ENCODE results near the gene ANTXR1. TPM values are rescaled to one million over a fixed set of nuclear protein-coding genes. Genes with fewer than 3 reads are reported as not detected.
"Not testable (repeated sequence)": the region's sequence is repeated elsewhere in the genome, so short reads cannot be mapped to it uniquely, and the experiment has no call there.

ANTXR1 gene
- total RNA-seq, 4 donors from 2014 or later = 53.7 to 69.0 (median 59.3) TPM

DNA sequence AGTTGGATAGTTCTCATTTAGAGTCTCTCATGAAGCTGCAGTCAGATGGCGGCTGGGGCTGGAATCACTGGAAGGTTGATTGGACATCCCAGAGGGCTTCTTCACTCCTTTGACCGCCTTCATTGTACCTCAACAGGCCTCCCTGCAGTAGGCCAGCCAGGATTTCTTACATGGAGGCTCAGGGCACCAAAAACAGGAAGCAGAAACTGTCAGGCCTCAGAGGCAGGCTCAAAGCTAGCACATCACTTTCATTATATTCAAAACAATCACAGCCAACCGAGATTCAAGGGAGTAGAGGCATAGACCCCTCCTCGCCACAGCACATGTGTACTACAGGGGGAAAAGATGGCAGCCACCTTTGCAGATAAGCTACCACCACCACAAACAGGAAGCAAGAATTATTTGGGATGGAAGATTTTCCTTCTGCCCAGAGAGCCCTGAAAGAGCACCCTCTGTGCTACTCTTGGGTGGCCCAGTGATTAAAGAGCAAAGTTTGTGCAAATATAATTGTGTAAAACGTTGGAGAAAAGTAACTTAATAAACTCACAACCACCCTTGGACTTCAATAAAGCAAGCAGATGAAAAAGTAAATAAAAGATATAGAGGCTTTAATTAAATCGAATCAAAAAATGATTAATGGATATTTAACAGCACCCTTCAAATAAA is 218.8 kb downstream of the ANTXR1 start:
- H3K4me3 ChIP-seq = no peak overlapping the region
- no peak overlapping the region for H3K27ac ChIP-seq
- WGBS, 2 donors = 80 to 81% methylated on average over 6 of the region's 6 CpGs
- TF ChIP-seq, protein P1, sequence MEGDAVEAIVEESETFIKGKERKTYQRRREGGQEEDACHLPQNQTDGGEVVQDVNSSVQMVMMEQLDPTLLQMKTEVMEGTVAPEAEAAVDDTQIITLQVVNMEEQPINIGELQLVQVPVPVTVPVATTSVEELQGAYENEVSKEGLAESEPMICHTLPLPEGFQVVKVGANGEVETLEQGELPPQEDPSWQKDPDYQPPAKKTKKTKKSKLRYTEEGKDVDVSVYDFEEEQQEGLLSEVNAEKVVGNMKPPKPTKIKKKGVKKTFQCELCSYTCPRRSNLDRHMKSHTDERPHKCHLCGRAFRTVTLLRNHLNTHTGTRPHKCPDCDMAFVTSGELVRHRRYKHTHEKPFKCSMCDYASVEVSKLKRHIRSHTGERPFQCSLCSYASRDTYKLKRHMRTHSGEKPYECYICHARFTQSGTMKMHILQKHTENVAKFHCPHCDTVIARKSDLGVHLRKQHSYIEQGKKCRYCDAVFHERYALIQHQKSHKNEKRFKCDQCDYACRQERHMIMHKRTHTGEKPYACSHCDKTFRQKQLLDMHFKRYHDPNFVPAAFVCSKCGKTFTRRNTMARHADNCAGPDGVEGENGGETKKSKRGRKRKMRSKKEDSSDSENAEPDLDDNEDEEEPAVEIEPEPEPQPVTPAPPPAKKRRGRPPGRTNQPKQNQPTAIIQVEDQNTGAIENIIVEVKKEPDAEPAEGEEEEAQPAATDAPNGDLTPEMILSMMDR (IDR thresholded peaks at IDR 0.05) = no peak
- no peak for TF ChIP-seq EP300 (IDR thresholded peaks at IDR 0.05)
- TF ChIP-seq POLR2A (IDR thresholded peaks at IDR 0.05) = no peak
- no peak for DNase-seq (ENCODE audit: low spot score in 2 of 2)
- H3K36me3 ChIP-seq = peaks cover 0 to 10% (median 0%) of the 10 kb centered on the region in 3 donors
- H3K9me3 ChIP-seq = no peaks in the 10 kb centered on the region
- no peaks in the 10 kb centered on the region for H3K27me3 ChIP-seq
- no peaks in the 10 kb centered on the region for H3K4me1 ChIP-seq

DNA sequence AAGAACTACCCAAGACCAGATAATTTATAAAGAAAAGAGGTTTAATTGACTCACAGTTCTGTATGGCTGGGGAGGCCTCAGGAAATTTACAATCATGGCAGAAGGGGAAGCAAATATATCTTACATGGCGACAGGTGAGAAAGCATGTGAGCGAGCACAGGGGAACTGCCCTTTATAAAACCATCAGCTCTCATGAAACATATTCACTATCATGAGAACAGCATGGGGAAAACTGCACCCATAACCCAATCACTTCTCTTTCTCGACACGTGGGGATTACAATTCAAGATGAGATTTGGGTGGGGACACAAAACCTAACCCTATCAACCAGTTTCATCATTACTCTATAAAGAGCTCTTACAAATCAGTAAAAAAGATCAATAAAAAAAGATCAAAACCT is 222.9 kb downstream of the ANTXR1 start:
- H3K27me3 ChIP-seq; H3K9me3 ChIP-seq; H3K4me1 ChIP-seq; H3K4me3 ChIP-seq; H3K27ac ChIP-seq; DNase-seq (ENCODE audit: low spot score in 2 of 2): not testable (repeated sequence)
- H3K36me3 ChIP-seq = peaks cover 0 to 12% (median 0%) of the 10 kb centered on the region in 3 donors
- WGBS, 2 donors = 92 to 97% methylated on average over 4 of the region's 4 CpGs

DNA sequence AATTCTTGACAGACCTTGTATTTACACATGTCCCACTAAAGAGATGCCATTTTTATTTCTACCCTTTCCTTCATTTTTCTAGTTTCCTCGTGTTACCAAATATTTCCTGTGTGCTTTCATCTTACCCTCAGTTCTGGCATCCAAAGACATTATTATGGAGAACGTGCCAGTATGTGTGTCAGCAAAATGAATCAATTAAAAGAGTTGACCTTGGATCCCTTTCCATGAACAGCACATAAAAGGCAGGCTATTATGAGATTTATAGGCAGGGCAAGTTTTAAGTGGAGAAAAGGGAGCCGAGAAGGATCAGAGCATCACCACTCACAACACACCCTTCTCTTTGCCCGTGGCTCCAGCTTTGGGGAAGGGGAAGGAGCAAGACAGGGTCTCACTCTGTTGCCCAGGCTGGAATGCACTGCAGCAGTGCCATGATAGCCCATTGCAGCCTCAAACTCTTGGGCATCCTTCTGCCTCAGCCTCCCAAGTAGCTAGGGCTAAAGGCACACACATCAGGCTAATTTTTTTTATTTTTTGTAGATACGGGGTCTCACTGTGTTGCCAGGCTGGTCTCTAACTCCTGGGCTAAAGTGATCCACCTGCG is 224.2 kb downstream of the ANTXR1 start:
- Histone ChIP-seq H3K36me3 (peaks cover 0 to 12% (median 0%) of the 10 kb centered on the region in 3 donors), H3K4me1 (peaks cover 0 to 11% (median 0%) of the 10 kb centered on the region in 4 donors), H3K4me3 (no peak overlapping the region), H3K9me3 (no peaks in the 10 kb centered on the region), H3K27ac (no peak overlapping the region), H3K27me3 (no peaks in the 10 kb centered on the region)
- 57 to 60% methylated on average over 6 of the region's 6 CpGs for WGBS, 2 donors
- DNase-seq (ENCODE audit: low spot score in 2 of 2) = no peak
- no peak for TF ChIP-seq EP300 (IDR thresholded peaks at IDR 0.05)
- TF ChIP-seq, protein P1 (IDR thresholded peaks at IDR 0.05) = no peak
- no peak for TF ChIP-seq POLR2A (IDR thresholded peaks at IDR 0.05)

DNA sequence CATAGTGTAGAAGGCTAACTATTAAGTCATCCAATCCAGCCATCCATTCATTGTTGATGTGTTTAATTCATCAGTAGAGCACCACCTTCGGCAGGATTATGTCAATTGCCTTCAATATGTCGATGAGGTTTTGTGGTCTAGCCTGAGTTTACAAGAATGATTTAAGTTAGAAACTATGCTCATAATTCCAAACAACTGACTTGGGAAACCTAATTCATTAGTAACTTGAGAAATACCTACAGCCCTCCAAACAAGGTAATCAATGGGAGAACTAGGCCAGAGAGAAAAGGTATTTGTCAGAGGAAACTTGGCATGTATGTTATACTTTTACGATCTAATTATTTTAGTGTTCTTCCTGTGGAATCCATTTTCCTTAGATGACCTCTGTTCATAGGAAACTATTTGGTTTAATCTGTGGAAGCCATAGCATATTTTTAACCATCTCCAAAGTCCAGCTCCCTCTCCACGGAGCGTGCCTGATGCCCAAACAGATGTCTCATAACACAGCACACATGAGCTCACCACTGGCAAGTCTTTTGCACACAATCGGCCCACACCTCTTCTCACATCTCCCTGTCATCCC is 225.6 kb downstream of the ANTXR1 start:
- peaks cover 0 to 14% (median 0%) of the 10 kb centered on the region in 3 donors for H3K36me3 ChIP-seq
- peaks cover 0 to 15% (median 0%) of the 10 kb centered on the region in 4 donors for H3K4me1 ChIP-seq
- no peaks in the 10 kb centered on the region for H3K27me3 ChIP-seq
- TF ChIP-seq, protein P1 (IDR thresholded peaks at IDR 0.05) = no peak
- TF ChIP-seq EP300 (IDR thresholded peaks at IDR 0.05) (no peak), POLR2A (IDR thresholded peaks at IDR 0.05) (no peak)
- H3K9me3 ChIP-seq = no peaks in the 10 kb centered on the region
- no peak overlapping the region for H3K27ac ChIP-seq
- no peak overlapping the region for H3K4me3 ChIP-seq
- DNase-seq (ENCODE audit: low spot score in 2 of 2) = no peak
- 82 to 86% methylated on average over 6 of the region's 6 CpGs for WGBS, 2 donors

DNA sequence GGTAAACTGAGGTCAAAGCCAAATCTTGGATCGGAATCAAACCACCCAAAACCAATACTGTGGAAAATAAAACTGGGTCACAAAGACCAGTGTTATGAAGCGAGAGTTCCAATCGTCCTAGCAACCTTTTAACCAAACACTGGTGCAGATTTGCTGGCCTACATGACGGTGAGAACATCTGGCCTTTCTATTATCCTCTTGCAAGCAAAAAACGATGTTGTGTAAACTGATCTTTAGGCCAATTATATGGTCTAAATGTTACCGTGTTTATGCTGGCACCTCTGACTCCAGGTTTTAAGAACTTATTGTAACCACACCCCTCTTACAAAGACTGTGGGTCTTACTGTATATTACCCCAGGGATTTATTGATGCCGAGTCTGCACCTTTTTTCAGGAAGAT is 228.1 kb downstream of the ANTXR1 start:
- TF ChIP-seq POLR2A (IDR thresholded peaks at IDR 0.05) = no peak
- TF ChIP-seq, protein P1 (IDR thresholded peaks at IDR 0.05) = no peak
- no peak for TF ChIP-seq EP300 (IDR thresholded peaks at IDR 0.05)
- Histone ChIP-seq H3K36me3 (peaks cover 0 to 31% (median 0%) of the 10 kb centered on the region in 3 donors), H3K27me3 (no peaks in the 10 kb centered on the region), H3K9me3 (no peaks in the 10 kb centered on the region), H3K27ac (no peak overlapping the region), H3K4me3 (no peak overlapping the region), H3K4me1 (peaks cover 0 to 15% (median 2%) of the 10 kb centered on the region in 4 donors)
- WGBS, 2 donors = 52 to 69% methylated on average over 7 of the region's 7 CpGs
- DNase-seq (ENCODE audit: low spot score in 2 of 2) = no peak
